Fibroblast of the conjunctiva (primary cell): Measurements from ENCODE around the gene CCDC88A.
"Not testable (repeated sequence)": the region's sequence is repeated elsewhere in the genome, so short reads cannot be mapped to it uniquely, and the experiment has no call there.

Source experiments
- DNase-seq: peaks from one replicate; pipeline ENCODE4 v3.0.0-alpha.2; 2010; ENCODE audit warnings: low read depth

Gene CCDC88A

GRCh38 chr2:55302241-55302640 lies 117.4 kb downstream of the CCDC88A start:
- DNase-seq = no peak

DNA sequence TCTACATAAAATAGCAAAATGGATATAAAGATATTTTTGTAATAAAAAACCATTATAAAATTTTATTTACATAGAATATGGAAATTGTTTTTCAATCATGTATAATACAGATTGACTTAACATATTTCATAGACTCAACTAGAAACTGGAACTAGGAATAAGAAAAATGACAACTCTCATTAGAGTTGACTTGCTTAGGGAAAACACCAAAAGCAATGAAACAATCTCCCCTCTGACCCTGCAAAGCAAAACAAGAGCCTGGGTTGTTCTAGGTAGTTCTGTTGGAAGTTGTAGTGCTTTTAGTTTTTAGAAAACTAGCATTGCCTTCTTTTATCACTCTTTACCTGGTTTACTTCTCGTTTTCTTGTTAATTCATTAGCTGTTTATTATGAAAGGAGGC lies 118.4 kb downstream of the CCDC88A start:
- DNase-seq = no peak

DNA sequence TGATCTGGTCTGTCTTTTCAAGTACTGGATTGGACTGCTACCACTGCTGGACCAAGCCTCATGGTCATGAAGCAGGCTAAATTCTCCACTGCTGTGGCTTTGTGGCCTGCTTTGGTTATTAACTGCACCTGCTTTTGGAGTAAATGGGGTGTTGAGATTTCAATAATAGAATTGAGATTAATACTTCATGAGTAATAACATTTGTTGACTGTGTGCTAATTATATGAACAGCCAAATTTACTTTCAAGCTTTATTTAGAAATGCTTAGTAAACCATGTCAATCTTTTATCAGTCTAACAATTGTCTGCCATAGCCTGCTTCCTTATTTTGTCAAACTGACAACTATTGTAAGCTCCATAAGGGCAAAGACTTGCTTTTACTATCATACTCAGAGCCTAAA lies 123.3 kb downstream of the CCDC88A start:
- DNase-seq = no peak

DNA sequence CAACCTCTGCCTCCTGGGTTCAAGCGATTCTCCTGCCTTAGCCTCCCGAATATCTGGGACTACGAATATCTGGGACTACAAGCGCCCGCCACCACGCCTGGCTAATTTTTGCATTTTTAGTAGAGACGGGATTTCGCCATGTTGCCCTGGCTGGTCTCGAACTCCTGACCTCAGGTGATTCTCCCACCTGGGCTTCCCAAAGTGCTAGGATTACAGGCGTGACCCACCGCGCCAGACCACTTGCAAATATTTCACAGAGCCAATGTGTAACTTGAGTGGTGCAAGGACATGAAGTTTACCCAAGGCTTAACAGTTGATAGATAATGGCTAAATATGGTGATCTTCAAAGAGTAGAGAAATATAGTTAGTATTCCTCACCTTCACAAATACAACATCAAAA lies 136.6 kb downstream of the CCDC88A start:
- DNase-seq = no peak

- DNase-seq = peak; percentile 73
Observed at GRCh38 chr2:55282110-55282917, 137.3 kb downstream of the CCDC88A start.

DNA sequence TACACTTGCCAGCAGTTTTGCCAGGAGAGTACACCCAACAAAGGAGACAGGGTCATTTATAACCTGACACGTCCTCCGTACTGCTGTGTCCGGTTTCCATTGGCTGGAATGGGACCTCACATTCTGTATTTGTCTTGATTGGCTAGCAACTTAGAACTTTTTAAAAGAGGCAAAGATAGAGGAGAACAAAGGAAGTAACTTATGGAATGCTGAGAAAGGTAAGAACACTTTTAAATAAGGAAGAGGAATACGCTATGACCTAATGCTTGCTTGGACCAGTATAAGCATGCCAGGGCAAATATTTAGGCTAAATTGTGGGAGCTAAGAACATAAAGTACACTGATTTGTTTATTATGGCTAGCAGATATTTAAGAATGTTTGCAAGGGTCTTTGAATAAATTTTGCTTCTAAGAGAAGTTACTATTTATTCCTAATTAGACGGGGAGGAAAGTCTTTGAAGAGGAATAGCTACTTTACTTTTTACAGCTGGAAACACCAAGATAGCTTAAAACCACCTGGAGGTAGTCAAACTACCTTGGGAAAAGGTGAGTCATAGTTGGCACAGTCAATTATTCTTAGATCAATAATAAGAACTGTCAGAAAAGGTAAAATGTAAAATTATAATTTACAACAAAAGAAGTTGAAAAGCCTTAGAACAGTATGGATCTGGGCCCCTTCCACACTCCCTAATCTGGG lies 138.7 kb downstream of the CCDC88A start:
- not testable (repeated sequence) for DNase-seq

- not testable (repeated sequence) for DNase-seq
Observed at GRCh38 chr2:55279859-55280424, 139.7 kb downstream of the CCDC88A start.

- not testable (repeated sequence) for DNase-seq
Observed at GRCh38 chr2:55279214-55279835, 140.3 kb downstream of the CCDC88A start.

DNA sequence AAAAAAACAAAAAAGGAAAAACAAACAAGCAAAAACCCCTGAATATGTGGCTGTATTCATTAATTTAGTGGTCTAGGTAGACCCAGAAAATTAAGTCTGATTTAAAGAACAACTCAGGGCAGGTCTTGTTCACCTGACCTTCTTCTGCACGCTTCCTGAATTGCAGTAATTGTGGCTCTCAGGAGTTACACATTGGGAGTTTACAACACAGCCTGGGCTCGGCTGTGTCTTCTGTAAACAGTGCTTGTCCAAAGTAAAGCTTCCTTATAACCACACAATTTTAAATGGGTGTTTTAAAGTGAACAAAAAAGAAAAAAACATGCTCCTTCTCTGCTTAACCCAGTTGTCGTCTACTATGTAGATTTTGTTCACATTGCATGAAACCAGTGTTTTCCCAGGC lies 142.3 kb downstream of the CCDC88A start:
- no peak for DNase-seq

- DNase-seq = not testable (repeated sequence)
Observed at GRCh38 chr2:55274346-55274745, 145.3 kb downstream of the CCDC88A start.

DNA sequence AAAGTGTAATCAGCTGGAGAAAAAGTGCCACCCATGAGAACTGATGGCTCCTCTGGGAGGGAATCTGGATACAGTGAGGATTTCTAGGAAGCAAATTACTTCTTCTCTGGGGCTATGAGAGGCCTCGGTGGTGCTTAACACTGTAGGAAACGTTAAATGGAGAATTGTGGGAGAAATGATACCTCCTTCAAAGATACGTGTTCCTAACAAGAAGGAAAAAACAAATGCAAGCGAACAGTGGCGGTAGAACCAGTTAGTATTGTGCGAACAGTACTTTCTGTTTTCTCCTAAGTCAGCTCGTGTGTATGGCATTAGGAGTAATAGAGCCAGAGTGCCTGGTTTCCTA lies 150.0 kb downstream of the CCDC88A start:
- DNase-seq = no peak

GRCh38 chr2:55268907-55269644 lies 150.6 kb downstream of the CCDC88A start, which contains the start of gene MTIF2:
TSS of gene MTIF2 (minus strand) at chr2:55269231. CDS start at chr2:55263858, 5,373 bp downstream.
- peak; percentile 85 for DNase-seq

GRCh38 chr2:55268288-55268906 lies 151.3 kb downstream of the CCDC88A start:
- no peak for DNase-seq

DNA sequence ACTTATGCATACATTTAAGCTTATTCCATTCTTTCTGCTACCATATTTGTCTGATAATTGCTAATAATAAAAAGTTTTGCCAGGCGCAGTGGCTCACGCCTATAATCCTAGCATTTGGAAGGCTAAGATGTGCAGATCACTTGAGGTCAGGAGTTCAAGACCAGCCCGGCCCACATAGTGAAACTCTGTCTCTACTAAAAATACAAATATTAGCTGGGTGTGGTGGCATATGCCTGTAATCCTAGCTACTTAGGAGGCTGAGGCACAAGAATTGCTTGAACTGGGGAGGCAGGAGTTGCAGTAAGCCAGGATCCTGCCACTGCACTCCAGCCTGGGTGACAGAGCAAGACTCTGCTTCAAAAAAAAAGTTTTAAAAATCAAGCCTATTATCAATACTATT lies 160.1 kb downstream of the CCDC88A start:
- not testable (repeated sequence) for DNase-seq

GRCh38 chr2:55252832-55253231 lies 166.8 kb downstream of the CCDC88A start:
- DNase-seq = no peak

- no peak for DNase-seq
Observed at GRCh38 chr2:55247025-55247424, 172.6 kb downstream of the CCDC88A start.

GRCh38 chr2:55245411-55245810 lies 174.2 kb downstream of the CCDC88A start:
- DNase-seq = no peak

- DNase-seq = no peak
Observed at GRCh38 chr2:55242617-55243016, 177.0 kb downstream of the CCDC88A start.

- not testable (repeated sequence) for DNase-seq
Observed at GRCh38 chr2:55241582-55241981, 178.1 kb downstream of the CCDC88A start.

GRCh38 chr2:55239656-55240222 lies 179.9 kb downstream of the CCDC88A start:
- no peak for DNase-seq
